ENCODE measurements around the gene SEBOX.

DNA sequence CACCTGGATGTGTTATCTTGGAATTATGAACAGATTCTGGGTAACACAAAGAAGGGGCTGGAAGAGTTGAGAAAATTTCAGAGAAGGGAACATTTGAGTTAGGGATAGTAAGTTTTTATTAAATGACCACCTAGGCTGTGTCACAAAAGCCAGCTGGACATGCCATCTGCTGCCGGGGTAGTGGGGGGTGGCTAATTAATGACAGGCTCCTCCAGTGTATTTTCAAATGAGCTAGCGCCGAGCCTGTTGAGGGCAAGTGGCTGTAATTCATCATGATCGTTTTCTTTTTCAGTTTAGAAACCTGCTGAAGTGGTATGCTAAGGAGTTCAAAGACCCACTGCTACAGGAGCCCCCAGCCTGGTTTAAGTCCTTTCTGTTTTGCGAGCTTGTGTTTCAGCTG is 39.8 kb downstream of the SEBOX start:
- TF ChIP-seq CEBPB (IDR thresholded peaks at IDR 0.05) (no peak), TAF1 (IDR thresholded peaks at IDR 0.05; ENCODE audit: low read depth) (no peak), RAD21 (IDR thresholded peaks at IDR 0.05; ENCODE audit: low read depth) (no peak), EP300 (IDR thresholded peaks at IDR 0.05; ENCODE audit: borderline replicate concordance) (no peak), EGR1 (IDR thresholded peaks at IDR 0.05) (no peak)
- TF ChIP-seq, protein P1, sequence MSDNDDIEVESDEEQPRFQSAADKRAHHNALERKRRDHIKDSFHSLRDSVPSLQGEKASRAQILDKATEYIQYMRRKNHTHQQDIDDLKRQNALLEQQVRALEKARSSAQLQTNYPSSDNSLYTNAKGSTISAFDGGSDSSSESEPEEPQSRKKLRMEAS (IDR thresholded peaks at IDR 0.05): no peak
